Measurements from ENCODE around the gene PTH1R. TPM values are rescaled to one million over a fixed set of nuclear protein-coding genes. Genes with fewer than 3 reads are reported as not detected.
A peak's percentile ranks its signal among the peaks of the same experiment; 100 is the strongest.

The PTH1R gene
- total RNA-seq, 4 donors from 2014 or later = 7.8 to 18.5 (median 14.5) TPM

GRCh38 chr3:46939578-46940445, 62.3 kb downstream of the PTH1R start:
- no peak for TF ChIP-seq POLR2A (IDR thresholded peaks at IDR 0.05)
- no peak for TF ChIP-seq EP300 (IDR thresholded peaks at IDR 0.05)
- TF ChIP-seq CTCF (IDR thresholded peaks at IDR 0.05) = no peak
- TF ChIP-seq POLR2AphosphoS5 (IDR thresholded peaks at IDR 0.05) = no peak
- no peak for ATAC-seq
- Histone ChIP-seq H3K36me3 (peaks cover 0 to 23% of the 10 kb centered on the region in 2 donors), H3K27ac (peak overlapping the region in 3 of 4 donors; percentile 44 to 70 (median 52)), H3K27me3 (no peaks in the 10 kb centered on the region), H3K9me3 (no peaks in the 10 kb centered on the region), H3K4me3 (no peak overlapping the region), H3K4me1 (peaks cover 13 to 87% (median 34%) of the 10 kb centered on the region in 3 donors)
- whole genome bisulfite sequencing, 2 donors (ENCODE audit: low coverage in 1 of 2) = 71 to 80% methylated on average over 1 to 5 of the region's 12 CpGs

DNA sequence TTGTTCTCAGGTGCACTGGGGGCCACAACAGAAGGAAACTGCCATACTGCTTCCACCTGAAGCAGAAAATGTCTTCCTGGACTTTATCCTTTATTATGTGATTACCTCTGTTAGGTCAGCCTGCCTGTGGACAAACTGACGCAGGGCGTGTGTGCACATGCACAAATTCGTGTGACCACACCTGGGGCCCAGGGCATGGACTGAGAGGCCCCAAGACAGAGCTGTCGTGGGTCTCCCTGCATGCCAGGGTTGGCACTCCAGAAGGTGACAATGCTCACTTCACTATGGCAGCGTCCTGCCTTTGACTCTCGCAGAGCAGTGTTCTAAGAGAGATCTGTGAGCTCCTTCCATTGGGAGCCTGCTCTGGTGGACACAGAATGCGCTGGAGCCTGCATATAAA, 64.6 kb downstream of the PTH1R start:
- no peak overlapping the region for H3K27ac ChIP-seq
- peaks cover 0 to 23% of the 10 kb centered on the region in 2 donors for H3K36me3 ChIP-seq
- peaks cover 8 to 84% (median 20%) of the 10 kb centered on the region in 3 donors for H3K4me1 ChIP-seq
- no peak for ATAC-seq
- TF ChIP-seq CTCF (IDR thresholded peaks at IDR 0.05) (no peak), EP300 (IDR thresholded peaks at IDR 0.05) (no peak), POLR2AphosphoS5 (IDR thresholded peaks at IDR 0.05) (no peak)
- 83% methylated on average over 1 of the region's 7 CpGs; no CpG with 5 or more reads in 1 of the 2 donors for WGBS, 2 donors (ENCODE audit: low coverage in 1 of 2)
- no peaks in the 10 kb centered on the region for H3K9me3 ChIP-seq
- no peak overlapping the region for H3K4me3 ChIP-seq
- no peaks in the 10 kb centered on the region for H3K27me3 ChIP-seq

DNA sequence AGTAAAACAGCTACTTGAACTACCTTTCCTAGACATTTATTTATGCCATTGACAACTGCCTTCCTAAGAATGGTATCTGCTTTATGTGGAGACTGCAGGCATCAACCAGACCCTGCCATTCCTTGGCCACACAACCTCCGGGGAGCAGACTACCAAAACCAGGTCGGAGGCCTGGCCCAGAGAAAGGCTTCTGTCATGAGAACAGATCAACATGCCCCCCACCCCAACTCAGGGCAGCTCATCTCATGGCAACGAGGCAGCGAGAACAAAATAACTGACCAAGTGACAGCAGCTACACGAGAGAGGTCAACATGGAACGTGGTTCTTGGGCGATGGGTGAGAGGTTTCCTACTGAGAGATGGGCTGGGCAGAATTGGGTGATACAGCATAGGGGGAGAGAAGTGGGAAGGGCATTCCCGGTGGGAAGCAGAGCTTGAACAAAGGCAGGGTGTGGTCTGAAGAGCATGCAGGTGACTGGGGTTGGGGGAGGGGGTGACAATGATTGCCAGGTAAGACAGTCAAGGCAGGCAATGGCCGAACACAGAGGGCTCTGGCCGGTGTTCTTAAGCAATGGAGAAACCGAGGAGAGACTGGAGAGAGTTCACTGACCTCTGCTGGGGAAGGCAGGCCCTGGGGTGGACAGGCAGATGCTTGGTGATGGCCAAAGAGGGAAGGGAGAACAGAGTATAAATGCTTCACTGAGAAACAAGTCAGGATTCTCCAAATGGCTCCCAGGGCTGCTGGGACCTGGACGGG, 65.1 kb downstream of the PTH1R start:
- Histone ChIP-seq H3K27me3 (no peaks in the 10 kb centered on the region), H3K4me1 (peaks cover 8 to 84% (median 26%) of the 10 kb centered on the region in 3 donors), H3K4me3 (no peak overlapping the region), H3K36me3 (peaks cover 0 to 23% of the 10 kb centered on the region in 2 donors), H3K27ac (peak overlapping the region in 2 of 4 donors; percentile 24 to 53), H3K9me3 (no peaks in the 10 kb centered on the region)
- 80 to 82% methylated on average over 6 to 12 of the region's 12 CpGs for WGBS, 2 donors (ENCODE audit: low coverage in 1 of 2)
- TF ChIP-seq POLR2A (IDR thresholded peaks at IDR 0.05) = no peak
- no peak for TF ChIP-seq POLR2AphosphoS5 (IDR thresholded peaks at IDR 0.05)
- TF ChIP-seq EP300 (IDR thresholded peaks at IDR 0.05) = no peak
- TF ChIP-seq CTCF (IDR thresholded peaks at IDR 0.05) = no peak
- no peak for ATAC-seq

DNA sequence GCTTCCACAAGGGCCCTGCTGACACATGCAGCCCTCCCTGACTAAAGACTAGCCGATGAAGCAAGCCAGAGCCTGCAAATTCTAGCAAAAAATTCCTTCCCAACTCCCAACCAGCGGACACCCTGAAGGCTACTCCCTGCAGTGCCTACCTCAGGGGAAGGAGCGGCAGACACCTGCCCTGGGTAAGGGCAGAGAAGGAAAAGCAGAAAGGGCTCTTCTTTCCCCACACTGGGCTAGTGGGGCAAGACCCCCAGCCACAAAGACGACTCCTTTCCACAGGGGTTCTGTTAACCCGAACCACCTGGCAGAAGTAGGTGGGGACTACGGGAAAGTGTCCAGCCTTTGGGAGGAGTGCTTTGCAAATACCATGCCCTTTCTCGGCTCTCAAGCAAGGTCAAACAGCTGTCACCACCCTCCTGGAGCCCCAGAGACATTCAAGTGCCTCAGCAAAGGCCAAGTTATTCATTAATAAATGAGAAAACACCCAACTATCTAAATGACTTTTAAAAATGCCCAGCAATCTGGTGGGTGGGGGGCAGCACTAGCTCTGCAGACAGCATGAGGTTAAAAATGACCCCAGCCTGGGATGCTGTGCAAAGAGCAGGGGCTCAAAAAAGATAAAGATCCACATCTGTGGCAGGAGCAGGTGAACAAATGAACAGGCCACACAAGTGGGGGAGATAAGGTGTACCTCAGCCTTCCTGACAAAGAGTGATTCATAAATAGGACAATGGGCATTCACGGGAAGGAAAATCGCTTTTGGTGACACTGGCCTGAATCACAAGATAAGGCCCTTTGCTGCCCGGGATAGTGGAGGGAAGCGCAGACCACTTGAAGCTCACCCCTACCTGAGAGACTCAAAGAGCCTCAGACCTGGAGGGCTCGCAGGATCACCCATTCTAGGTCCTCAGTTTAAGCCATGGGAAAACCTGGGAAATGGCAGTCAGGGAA, 66.0 kb downstream of the PTH1R start:
- WGBS, 2 donors (ENCODE audit: low coverage in 1 of 2) = 35 to 70% methylated on average over 4 to 6 of the region's 12 CpGs
- Histone ChIP-seq H3K27me3 (no peaks in the 10 kb centered on the region), H3K36me3 (peaks cover 0 to 26% of the 10 kb centered on the region in 2 donors), H3K27ac (peak overlapping the region; percentile 5 to 53 (median 26)), H3K4me3 (no peak overlapping the region), H3K9me3 (no peaks in the 10 kb centered on the region), H3K4me1 (peaks cover 9 to 84% (median 35%) of the 10 kb centered on the region in 3 donors)
- ATAC-seq = no peak
- no peak for TF ChIP-seq EP300 (IDR thresholded peaks at IDR 0.05)
- TF ChIP-seq POLR2AphosphoS5 (IDR thresholded peaks at IDR 0.05) = no peak
- no peak for TF ChIP-seq POLR2A (IDR thresholded peaks at IDR 0.05)
- TF ChIP-seq CTCF (IDR thresholded peaks at IDR 0.05) = no peak

All from gastroesophageal sphincter (tissue), 4 donors.